K562 (cell line): Measurements from ENCODE around the gene DMAC1. TPM values are rescaled to one million over a fixed set of nuclear protein-coding genes. Genes with fewer than 3 reads are reported as not detected.

Experiments used
- ATAC-seq: fragments of 200-7000 bp; cut with Tn5 transposase; 3 replicates; pipeline ENCODE4 v1.9.1; 2020; ENCODE audit warnings: moderate library complexity
- BruUV-seq: library from RNA; stranded (reverse); fragments of 400-500 nt; replicated peaks from 2 replicates; lab custom pipeline; 2021; lab: Mats Ljungman, UMichigan
- CTCF ChIA-PET: fragments of 300-600 bp; formaldehyde crosslinking; extraction: SDS; loops from one replicate; lab custom pipeline; 2021; ENCODE audit warnings: low intra/inter-chr PET ratio; lab: Yijun Ruan, JAX
- POLR2A ChIA-PET: fragments of 300-600, 350-650 bp; sonication (Branson Sonifier 250); formaldehyde crosslinking; extraction: SDS; loops from one replicate; lab custom pipeline; 2021; ENCODE audit warnings: antibody characterized with exemption, inconsistent platforms; lab: Yijun Ruan, JAX
- DNase-seq, 4 experiments: peaks; one replicate each; pipeline versions ENCODE4 v3.0.0 to v3.0.0-alpha.2; 2011 to 2018; ENCODE audit warnings: low spot score in 3 of 4, mixed read lengths in 3 of 4; ENCODE audit errors: extremely low read depth in 1 of 4
- FAIRE-seq: peaks from 2 replicates; lab custom pipeline; 2011; peaks lifted over from hg19 to GRCh38; lab: Jason Lieb, UNC
- H2AFZ ChIP-seq: 2 replicates; pipeline ENCODE4 v1.6.0; 2011; ENCODE audit warnings: low read depth, low read length, control low read depth, inconsistent platforms
- H3K27ac ChIP-seq: fragments of 200-600 bp; 3 replicates; pipeline ENCODE4 v1.8.0; 2011; ENCODE audit warnings: low read depth, mild to moderate bottlenecking, control low read depth, inconsistent platforms, low read length, moderate library complexity, mixed read lengths; ENCODE audit errors: extremely low read depth
- H3K27me3 ChIP-seq, 2 experiments: fragments of 300-600 bp in 1 of 2; 2 replicates in 1 of 2; 3 replicates in 1 of 2; pipeline versions ENCODE4 v1.6.0 to v1.8.0; 2011; ENCODE audit warnings: inconsistent platforms in 2 of 2, low read length in 2 of 2, mild to moderate bottlenecking in 1 of 2, mixed read lengths in 1 of 2, moderate library complexity in 1 of 2; ENCODE audit not compliant: control insufficient read depth in 2 of 2, insufficient read depth in 2 of 2
- H3K36me3 ChIP-seq: fragments of 300-600 bp; 3 replicates; pipeline ENCODE4 v1.8.0; 2011; ENCODE audit warnings: mild to moderate bottlenecking, low read length, inconsistent platforms; ENCODE audit not compliant: control insufficient read depth, insufficient read depth
- H3K4me1 ChIP-seq, 2 experiments: fragments of 200-600 bp in 1 of 2; replicated peaks in 1 of 2; 2 replicates in 1 of 2; 3 replicates in 1 of 2; pipeline versions ENCODE4 v1.5.1 to v1.8.0; 2011; ENCODE audit warnings: inconsistent platforms in 2 of 2, low read length in 2 of 2, mild to moderate bottlenecking in 1 of 2, mixed read lengths in 1 of 2, moderate library complexity in 1 of 2; ENCODE audit not compliant: control insufficient read depth in 2 of 2, insufficient read depth in 2 of 2
- H3K4me2 ChIP-seq: 2 replicates; pipeline ENCODE4 v1.6.1; 2011; ENCODE audit warnings: low read length, control low read depth, inconsistent platforms, mixed read lengths; ENCODE audit not compliant: insufficient read depth
- H3K4me3 ChIP-seq: fragments of 200-600 bp; sonication (generic), shearing (Covaris generic); 2 replicates; pipeline ENCODE4 v1.5.1; 2016; ENCODE audit warnings: control low read depth, inconsistent platforms
- H3K79me2 ChIP-seq: fragments of 200-600 bp; 3 replicates; pipeline ENCODE4 v1.8.0; 2011; ENCODE audit warnings: low read length, inconsistent platforms; ENCODE audit not compliant: control insufficient read depth, insufficient read depth
- H3K9ac ChIP-seq, 2 experiments: 2 replicates each; pipeline versions ENCODE4 v1.6.0 to v1.6.1; 2011; ENCODE audit warnings: low read depth in 2 of 2, low read length in 2 of 2, control low read depth in 1 of 2, inconsistent platforms in 1 of 2, mild to moderate bottlenecking in 1 of 2, mixed read lengths in 1 of 2; ENCODE audit not compliant: insufficient read depth in 1 of 2
- H3K9me1 ChIP-seq: one replicate; pipeline ENCODE4 v1.6.0; 2011; ENCODE audit warnings: inconsistent platforms, mild to moderate bottlenecking, low read length, moderate library complexity; ENCODE audit not compliant: control insufficient read depth, insufficient read depth
- H3K9me3 ChIP-seq: replicated peaks from 2 replicates; pipeline ENCODE4 v1.5.1; 2011; ENCODE audit warnings: low read depth, low read length, inconsistent platforms; ENCODE audit not compliant: control insufficient read depth, insufficient read depth
- H4K20me1 ChIP-seq: replicated peaks from 2 replicates; pipeline ENCODE4 v1.6.1; 2011; ENCODE audit warnings: low read length, inconsistent platforms, mixed read lengths; ENCODE audit not compliant: control insufficient read depth, insufficient read depth
- CCAR2 ChIP-seq: fragments of 200-400 bp; formaldehyde crosslinking; IDR thresholded peaks from 2 replicates; pipeline ENCODE4 v1.6.1; 2017; ENCODE audit warnings: mild to moderate bottlenecking, low read depth, low read length
- CXXC5 ChIP-seq: fragments of 250-450 bp; sonication (Bioruptor Pico); IDR thresholded peaks from 2 replicates; pipeline ENCODE4 v1.8.0; 2022; ENCODE audit warnings: inconsistent platforms, mild to moderate bottlenecking, moderate library complexity
- HDAC6 ChIP-seq: IDR thresholded peaks from 2 replicates; pipeline ENCODE4 v1.6.1; 2012; ENCODE audit warnings: low read depth, mild to moderate bottlenecking, control low read depth, inconsistent platforms, low read length, moderate library complexity
- SIRT6 ChIP-seq: IDR thresholded peaks from one replicate; pipeline ENCODE4 v1.6.1; 2012; ENCODE audit warnings: low read depth, mild to moderate bottlenecking, control low read depth, inconsistent platforms, low read length, moderate library complexity
- SPI1 ChIP-seq: IDR thresholded peaks from 2 replicates; pipeline ENCODE4 v1.6.1; 2011; ENCODE audit warnings: low read depth, low read length, control low read depth, borderline replicate concordance
- STAG1 ChIP-seq: sonication (generic); formaldehyde crosslinking; IDR thresholded peaks from 2 replicates; pipeline ENCODE4 v1.5.0; 2020; ENCODE audit warnings: missing genetic modification reagents, borderline replicate concordance
- ZEB2 ChIP-seq: fragments of 450-650 bp; IDR thresholded peaks from 2 replicates; pipeline ENCODE4 v1.6.1; 2016
- ZKSCAN1 ChIP-seq: fragments of 150-350 bp; IDR thresholded peaks from 2 replicates; pipeline ENCODE4 v1.6.1; 2016; ENCODE audit warnings: low read depth, low read length
- ZNF561 ChIP-seq: fragments of 450-650 bp; formaldehyde crosslinking; conservative IDR thresholded peaks from 2 replicates; pipeline ENCODE4 v1.4.0; 2020; ENCODE audit warnings: mild to moderate bottlenecking, moderate library complexity
- ZNF707 ChIP-seq: fragments of 250-450 bp; sonication (Bioruptor Pico); conservative IDR thresholded peaks from 2 replicates; pipeline ENCODE4 v1.8.0; 2022; ENCODE audit warnings: inconsistent platforms, mild to moderate bottlenecking, moderate library complexity
- ZNF785 ChIP-seq: fragments of 250-450 bp; sonication (Bioruptor Pico); IDR thresholded peaks from 2 replicates; pipeline ENCODE4 v1.4.0; 2020; ENCODE audit warnings: mild to moderate bottlenecking
- WGBS: fragments of 100-300 bp; shearing (Covaris generic); methylation state at CpG from one replicate; pipeline ENCODE4 v1.1.6; 2016; ENCODE audit warnings: low coverage, mixed read lengths; ENCODE audit not compliant: insufficient coverage; ENCODE audit errors: missing lambda C conversion rate; 5-methylcytosine and 5-hydroxymethylcytosine counted together
- in situ Hi-C: fragments of 300-500 bp; cut with MboI; formaldehyde crosslinking; loops from 4 replicates; pipeline ENCODE4 v1.15.0; 2018; ENCODE audit warnings: inconsistent platforms, mixed read lengths
- intact Hi-C: fragments of 100-400 bp; cut with micrococcal nuclease; formaldehyde crosslinking; loops from 2 replicates; pipeline ENCODE4 v1.14.2; 2022
- polyA plus RNA-seq, 8 experiments: library from polyadenylated mRNA; depleted of rRNA in 4 of 8; stranded (reverse) in 5 of 8; unstranded in 3 of 8; fragments of >200 nt; fragmentation: Nextera tagmentation in 2 of 8; fragmentation: Illumina TruSeq in 1 of 8; extraction: Ambion mirVana in 2 of 8; extraction: Trizol in 1 of 8; gene quantifications; 2 replicates each; pipeline versions ENCODE4 v1.2.1 to v1.2.3, GENCODE V29; 2011 to 2014; ENCODE audit warnings: inconsistent platforms in 1 of 8, missing spikeins in 1 of 8
- total RNA-seq, 7 experiments: library from RNA; depleted of rRNA in 6 of 7; stranded (reverse); fragments of >200 nt in 6 of 7; fragmentation: Illumina TruSeq in 2 of 7; extraction: Trizol in 2 of 7; gene quantifications; 2 replicates each; pipeline versions ENCODE4 v1.2.1 to v1.2.3, GENCODE V29; 2011 to 2021; ENCODE audit warnings: low replicate concordance in 1 of 7
- TF ChIP-seq, protein P1 (sequence below): fragments of 450-650 bp; formaldehyde crosslinking; IDR thresholded peaks from 2 replicates; pipeline ENCODE4 v1.4.0; 2022; ENCODE audit warnings: missing genetic modification characterization
- TF ChIP-seq, protein P2 (sequence below): sonication (generic); formaldehyde crosslinking; IDR thresholded peaks from 2 replicates; pipeline ENCODE4 v1.9.0; 2022; ENCODE audit warnings: mild to moderate bottlenecking, missing genetic modification reagents
- TF ChIP-seq, protein P3 (sequence below), 3 experiments: IDR thresholded peaks in 2 of 3; conservative IDR thresholded peaks in 1 of 3; 2 replicates each; pipeline ENCODE4 v1.5.1; 2011 to 2012; ENCODE audit warnings: low read length in 3 of 3, mild to moderate bottlenecking in 3 of 3, control low read depth in 2 of 3, improper control_type of control experiment in 1 of 3, inconsistent platforms in 1 of 3, low read depth in 1 of 3, mixed read lengths in 1 of 3, moderate library complexity in 1 of 3; ENCODE audit not compliant: insufficient read depth in 2 of 3

Gene DMAC1
- total and polyA plus RNA-seq, 9 of the 15 experiments (the other 6 are each of a cell fraction or from before 2014, with no cell fraction given) = 15.9 to 94.4 (median 38.4) TPM

DNA sequence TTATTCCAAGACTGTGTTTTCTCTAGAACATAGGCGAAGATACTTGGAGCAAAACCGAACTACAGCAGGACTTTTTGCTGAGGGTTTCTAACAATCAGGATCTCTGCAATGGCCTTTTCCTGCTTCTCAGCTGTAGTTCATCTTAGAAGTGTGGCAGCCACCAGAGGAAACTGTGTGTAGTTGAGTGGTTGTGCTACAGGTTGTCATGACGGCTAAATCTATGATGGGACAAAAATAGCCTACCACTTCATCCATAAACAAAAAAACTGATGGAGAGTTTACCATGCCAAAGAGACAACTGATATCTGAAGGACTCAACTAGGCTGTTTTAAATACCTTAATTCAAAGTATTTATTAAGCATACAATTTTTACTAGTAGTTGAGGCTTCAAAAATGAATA, 28.2 kb upstream of the DMAC1 start:
- FAIRE-seq = no peak
- CTCF ChIA-PET = no interaction called here
- no TSS peak for BruUV-seq
- H3K27me3 ChIP-seq = no peaks in the 10 kb centered on the region
- intact Hi-C loops = no loop called here
- no peaks in the 10 kb centered on the region for H3K9me3 ChIP-seq
- no peak for TF ChIP-seq ZNF707 (CRISPR knock-in tag)
- no peak for TF ChIP-seq ZNF561
- no peak for TF ChIP-seq HDAC6
- no peak for TF ChIP-seq ZKSCAN1
- no peak for TF ChIP-seq SPI1
- H3K4me1 ChIP-seq = no peaks in the 10 kb centered on the region
- H4K20me1 ChIP-seq = no peaks in the 10 kb centered on the region
- POLR2A ChIA-PET = no interaction called here
- in situ Hi-C loops = no loop called here
- no peaks in the 10 kb centered on the region for H3K79me2 ChIP-seq
- H3K9me1 ChIP-seq = no peaks in the 10 kb centered on the region
- WGBS = 0% methylated on average over 3 of the region's 3 CpGs
- H2AFZ ChIP-seq = no peak overlapping the region
- no peak for DNase-seq
- H3K4me2 ChIP-seq = no peak overlapping the region
- H3K4me3 ChIP-seq = no peak overlapping the region
- ATAC-seq = no peak
- H3K27ac ChIP-seq = no peak overlapping the region
- H3K36me3 ChIP-seq = no peaks in the 10 kb centered on the region
- H3K9ac ChIP-seq = no peak overlapping the region

DNA sequence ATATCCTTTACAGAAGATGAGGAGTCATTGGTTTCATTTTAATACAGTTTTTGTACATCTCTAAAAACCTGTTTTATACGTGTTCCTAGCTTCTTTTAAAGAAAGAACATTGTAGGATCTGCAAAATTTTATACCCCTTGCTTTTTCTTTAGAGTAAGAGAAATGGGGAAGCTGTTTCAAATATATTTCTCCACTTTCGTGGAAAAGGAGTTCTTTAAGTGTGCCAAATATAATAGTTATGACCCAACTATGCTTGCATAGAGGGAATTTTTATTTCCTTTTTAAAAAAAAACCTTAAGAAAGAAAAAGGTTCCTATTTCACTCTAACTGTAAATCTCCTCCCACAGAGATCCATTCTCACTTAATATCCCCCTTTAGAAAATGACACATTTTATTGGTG, 27.5 kb upstream of the DMAC1 start:
- no peak overlapping the region for H2AFZ ChIP-seq
- H3K27me3 ChIP-seq = no peaks in the 10 kb centered on the region
- POLR2A ChIA-PET = no interaction called here
- CTCF ChIA-PET = no interaction called here
- ATAC-seq = no peak
- intact Hi-C loops = no loop called here
- no TSS peak for BruUV-seq
- no peaks in the 10 kb centered on the region for H3K9me1 ChIP-seq
- no peaks in the 10 kb centered on the region for H3K4me1 ChIP-seq
- DNase-seq = no peak
- no peaks in the 10 kb centered on the region for H3K79me2 ChIP-seq
- no peaks in the 10 kb centered on the region for H4K20me1 ChIP-seq
- H3K36me3 ChIP-seq = no peaks in the 10 kb centered on the region
- no peak overlapping the region for H3K27ac ChIP-seq
- no peak overlapping the region for H3K4me3 ChIP-seq
- no peaks in the 10 kb centered on the region for H3K9me3 ChIP-seq
- H3K4me2 ChIP-seq = no peak overlapping the region
- in situ Hi-C loops = no loop called here
- WGBS = 0% methylated on average over 2 of the region's 2 CpGs
- no peak overlapping the region for H3K9ac ChIP-seq
- no peak for FAIRE-seq
- TF ChIP-seq ZNF785 (CRISPR knock-in tag) (no peak), ZNF561 (no peak), ZEB2 (no peak), CCAR2 (no peak), SIRT6 (no peak), STAG1 (CRISPR knock-in tag) (no peak), CXXC5 (CRISPR knock-in tag) (no peak)
- TF ChIP-seq, protein P1, sequence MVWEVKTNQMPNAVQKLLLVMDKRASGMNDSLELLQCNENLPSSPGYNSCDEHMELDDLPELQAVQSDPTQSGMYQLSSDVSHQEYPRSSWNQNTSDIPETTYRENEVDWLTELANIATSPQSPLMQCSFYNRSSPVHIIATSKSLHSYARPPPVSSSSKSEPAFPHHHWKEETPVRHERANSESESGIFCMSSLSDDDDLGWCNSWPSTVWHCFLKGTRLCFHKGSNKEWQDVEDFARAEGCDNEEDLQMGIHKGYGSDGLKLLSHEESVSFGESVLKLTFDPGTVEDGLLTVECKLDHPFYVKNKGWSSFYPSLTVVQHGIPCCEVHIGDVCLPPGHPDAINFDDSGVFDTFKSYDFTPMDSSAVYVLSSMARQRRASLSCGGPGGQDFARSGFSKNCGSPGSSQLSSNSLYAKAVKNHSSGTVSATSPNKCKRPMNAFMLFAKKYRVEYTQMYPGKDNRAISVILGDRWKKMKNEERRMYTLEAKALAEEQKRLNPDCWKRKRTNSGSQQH (CRISPR knock-in tag) = no peak
- TF ChIP-seq, protein P2, sequence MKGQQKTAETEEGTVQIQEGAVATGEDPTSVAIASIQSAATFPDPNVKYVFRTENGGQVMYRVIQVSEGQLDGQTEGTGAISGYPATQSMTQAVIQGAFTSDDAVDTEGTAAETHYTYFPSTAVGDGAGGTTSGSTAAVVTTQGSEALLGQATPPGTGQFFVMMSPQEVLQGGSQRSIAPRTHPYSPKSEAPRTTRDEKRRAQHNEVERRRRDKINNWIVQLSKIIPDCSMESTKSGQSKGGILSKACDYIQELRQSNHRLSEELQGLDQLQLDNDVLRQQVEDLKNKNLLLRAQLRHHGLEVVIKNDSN (CRISPR knock-in tag) = no peak
- TF ChIP-seq, protein P3, sequence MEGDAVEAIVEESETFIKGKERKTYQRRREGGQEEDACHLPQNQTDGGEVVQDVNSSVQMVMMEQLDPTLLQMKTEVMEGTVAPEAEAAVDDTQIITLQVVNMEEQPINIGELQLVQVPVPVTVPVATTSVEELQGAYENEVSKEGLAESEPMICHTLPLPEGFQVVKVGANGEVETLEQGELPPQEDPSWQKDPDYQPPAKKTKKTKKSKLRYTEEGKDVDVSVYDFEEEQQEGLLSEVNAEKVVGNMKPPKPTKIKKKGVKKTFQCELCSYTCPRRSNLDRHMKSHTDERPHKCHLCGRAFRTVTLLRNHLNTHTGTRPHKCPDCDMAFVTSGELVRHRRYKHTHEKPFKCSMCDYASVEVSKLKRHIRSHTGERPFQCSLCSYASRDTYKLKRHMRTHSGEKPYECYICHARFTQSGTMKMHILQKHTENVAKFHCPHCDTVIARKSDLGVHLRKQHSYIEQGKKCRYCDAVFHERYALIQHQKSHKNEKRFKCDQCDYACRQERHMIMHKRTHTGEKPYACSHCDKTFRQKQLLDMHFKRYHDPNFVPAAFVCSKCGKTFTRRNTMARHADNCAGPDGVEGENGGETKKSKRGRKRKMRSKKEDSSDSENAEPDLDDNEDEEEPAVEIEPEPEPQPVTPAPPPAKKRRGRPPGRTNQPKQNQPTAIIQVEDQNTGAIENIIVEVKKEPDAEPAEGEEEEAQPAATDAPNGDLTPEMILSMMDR (IDR thresholded peaks at IDR 0.05 in 2 of 3, conservative IDR thresholded peaks at IDR 0.05 in 1 of 3; ENCODE audit: insufficient read depth in 2 of 3, low read depth in 1 of 3, low read length in 3 of 3) = no peak
